ENCODE data around the gene SLC1A3.

The SLC1A3 gene

GRCh38 chr5:36685631-36686288 lies 79.4 kb downstream of the SLC1A3 start:
- no peak for DNase-seq (ENCODE audit: low read depth in 2 of 2)

DNA sequence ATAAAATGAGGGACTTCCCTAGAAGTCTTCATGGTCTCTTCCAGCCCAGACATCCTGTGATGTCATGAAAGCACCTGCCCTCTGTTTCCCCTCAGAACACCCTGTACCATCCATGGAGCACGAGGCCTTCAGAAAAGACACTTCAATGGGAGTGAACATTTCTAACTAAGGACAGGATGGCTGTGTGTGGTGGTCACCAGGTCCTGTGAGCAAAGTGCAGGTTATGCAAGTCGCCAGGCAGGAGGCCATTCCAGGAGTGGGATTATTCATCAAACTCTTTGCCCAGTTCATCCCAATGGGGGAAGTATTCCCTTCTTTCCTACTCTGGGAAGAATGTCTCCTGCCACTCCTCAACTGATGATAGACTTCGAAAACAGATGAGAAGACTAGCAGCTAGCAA lies 80.5 kb downstream of the SLC1A3 start:
- DNase-seq (ENCODE audit: low read depth in 2 of 2): no peak

- no peak for DNase-seq (ENCODE audit: low read depth in 2 of 2)
Measured at GRCh38 chr5:36688722-36689121, 82.3 kb downstream of the SLC1A3 start.

DNA sequence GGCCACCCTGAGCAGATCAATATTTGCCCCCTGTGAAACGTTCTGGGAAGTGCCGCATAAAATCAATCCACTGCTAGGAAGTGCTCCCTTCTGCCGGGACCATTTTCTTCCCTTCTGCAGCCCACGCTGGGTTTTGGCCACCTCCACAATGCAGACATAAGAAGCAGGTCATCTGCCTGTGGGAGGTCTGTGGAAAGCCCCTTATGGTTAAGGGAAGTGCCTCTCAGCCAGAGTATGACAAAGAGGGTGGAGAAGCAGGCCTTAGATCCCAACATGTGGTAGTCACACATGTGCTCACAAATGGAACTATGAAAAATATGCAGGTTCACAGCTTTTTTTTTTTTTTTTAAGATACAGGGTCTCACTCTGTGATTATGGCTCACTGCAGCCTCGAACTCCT lies 82.8 kb downstream of the SLC1A3 start:
- DNase-seq (ENCODE audit: low read depth in 2 of 2): no peak

GRCh38 chr5:36690041-36690961 lies 83.9 kb downstream of the SLC1A3 start:
- DNase-seq (ENCODE audit: low read depth in 2 of 2): peak; percentile 53 to 55

GRCh38 chr5:36691226-36691625 lies 84.8 kb downstream of the SLC1A3 start:
- no peak for DNase-seq (ENCODE audit: low read depth in 2 of 2)

DNA sequence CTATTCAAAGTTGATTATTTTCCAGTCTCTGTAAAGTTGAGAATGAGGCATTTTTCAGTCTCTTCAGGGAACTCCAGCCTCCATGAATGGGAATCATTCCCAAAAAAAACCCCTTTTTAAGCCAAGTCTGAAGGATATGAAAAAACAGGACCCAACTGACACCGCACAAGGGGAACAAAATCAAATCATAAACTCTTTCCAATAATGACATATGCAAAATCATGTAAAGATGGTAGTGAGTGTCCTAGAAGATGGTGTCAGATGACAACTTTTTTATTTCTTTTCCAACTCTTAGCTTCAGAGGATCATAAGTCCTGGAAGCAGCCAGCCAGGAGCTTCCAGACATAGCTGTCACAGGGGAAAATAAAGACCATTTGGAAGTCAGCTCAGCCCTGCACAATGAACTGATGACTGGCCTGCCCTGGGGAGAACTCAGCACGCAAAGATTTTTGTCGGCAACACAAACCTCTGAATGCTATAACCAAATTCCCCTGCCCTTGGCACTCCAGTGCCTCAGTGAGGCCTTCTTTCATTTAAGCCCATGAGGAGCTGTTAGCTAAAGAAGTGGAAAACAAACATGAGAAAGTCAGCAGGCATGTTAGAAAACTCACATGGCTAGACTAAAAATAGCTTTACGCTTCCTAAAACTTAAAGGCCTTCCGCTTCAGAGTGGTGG lies 85.4 kb downstream of the SLC1A3 start:
- no peak for DNase-seq (ENCODE audit: low read depth in 2 of 2)

GRCh38 chr5:36692791-36693763 lies 86.7 kb downstream of the SLC1A3 start:
- peak in 1 of 2 donors; percentile 22 for DNase-seq (ENCODE audit: low read depth in 2 of 2)

- no peak for DNase-seq (ENCODE audit: low read depth in 2 of 2)
Measured at GRCh38 chr5:36694351-36694750, 87.9 kb downstream of the SLC1A3 start.

DNA sequence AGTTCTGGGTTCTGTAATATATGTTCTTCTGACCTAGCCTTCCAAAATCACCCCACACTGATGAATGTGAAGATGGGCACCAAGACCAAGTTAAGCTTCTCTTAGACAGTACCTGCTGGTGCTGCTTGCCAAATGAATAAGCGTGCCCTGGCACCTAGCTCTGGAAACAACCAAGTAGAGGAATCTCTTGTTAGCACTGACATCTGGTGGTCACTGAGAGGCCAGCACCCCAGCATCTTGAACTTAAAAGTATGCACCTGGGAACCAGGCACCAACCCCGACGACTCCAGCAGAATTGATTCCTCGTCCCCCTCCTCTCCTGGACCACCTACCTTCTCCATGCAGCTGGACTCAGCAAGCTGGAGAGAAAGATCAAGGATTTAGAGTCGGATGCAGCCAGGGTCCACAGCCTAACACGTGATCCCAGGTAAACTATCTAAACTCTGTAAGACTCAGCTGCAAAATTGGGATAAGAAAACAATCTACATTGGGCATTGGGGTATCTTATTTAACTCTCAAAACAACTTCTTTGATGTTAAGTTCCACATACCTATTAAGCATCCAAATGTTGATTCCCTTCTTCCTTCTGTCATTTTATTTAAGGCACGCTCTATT lies 89.8 kb downstream of the SLC1A3 start:
- peak; percentile 19 to 30 for DNase-seq (ENCODE audit: low read depth in 2 of 2)

DNA sequence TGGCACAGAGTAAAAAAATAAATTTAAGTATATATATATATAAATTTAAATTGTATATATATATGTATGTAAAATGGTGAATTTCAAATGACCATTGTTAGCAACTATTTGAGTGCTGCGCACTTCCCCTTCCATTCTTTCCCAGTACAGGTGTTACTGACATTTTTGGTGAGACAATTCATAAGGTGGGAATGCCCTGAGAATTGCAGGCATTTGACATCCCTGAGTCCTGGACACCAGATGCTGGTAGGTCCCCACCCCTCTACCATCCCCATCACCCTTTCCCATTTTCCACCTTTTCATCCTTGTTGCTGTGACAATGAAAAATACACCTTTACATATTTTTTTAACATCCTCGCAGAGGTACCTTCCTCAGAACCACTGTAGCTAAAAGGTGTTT lies 91.6 kb downstream of the SLC1A3 start:
- no peak for DNase-seq (ENCODE audit: low read depth in 2 of 2)

- DNase-seq (ENCODE audit: low read depth in 2 of 2): no peak
Measured at GRCh38 chr5:36701085-36701698, 94.8 kb downstream of the SLC1A3 start.

- no peak for DNase-seq (ENCODE audit: low read depth in 2 of 2)
Measured at GRCh38 chr5:36703245-36703860, 96.9 kb downstream of the SLC1A3 start.

DNA sequence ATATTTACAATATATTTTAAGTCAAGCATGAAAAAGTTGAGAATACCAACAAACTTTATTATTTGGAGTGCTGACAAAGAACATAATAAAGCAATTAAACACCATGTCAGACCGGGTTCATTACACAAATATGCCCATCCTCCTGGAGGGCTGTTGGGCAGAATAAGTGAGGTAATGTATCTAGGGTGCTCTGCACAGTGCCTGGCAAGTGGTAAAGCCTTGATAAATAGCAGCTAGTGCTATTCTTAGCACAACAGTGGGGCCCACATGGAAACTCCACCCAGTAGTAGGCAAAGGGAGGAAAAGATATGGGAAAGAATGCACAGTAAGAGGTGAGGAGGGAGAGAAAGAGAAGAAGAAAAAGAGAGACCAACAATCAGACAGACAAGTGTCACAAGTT lies 97.7 kb downstream of the SLC1A3 start:
- DNase-seq (ENCODE audit: low read depth in 2 of 2): no peak

DNA sequence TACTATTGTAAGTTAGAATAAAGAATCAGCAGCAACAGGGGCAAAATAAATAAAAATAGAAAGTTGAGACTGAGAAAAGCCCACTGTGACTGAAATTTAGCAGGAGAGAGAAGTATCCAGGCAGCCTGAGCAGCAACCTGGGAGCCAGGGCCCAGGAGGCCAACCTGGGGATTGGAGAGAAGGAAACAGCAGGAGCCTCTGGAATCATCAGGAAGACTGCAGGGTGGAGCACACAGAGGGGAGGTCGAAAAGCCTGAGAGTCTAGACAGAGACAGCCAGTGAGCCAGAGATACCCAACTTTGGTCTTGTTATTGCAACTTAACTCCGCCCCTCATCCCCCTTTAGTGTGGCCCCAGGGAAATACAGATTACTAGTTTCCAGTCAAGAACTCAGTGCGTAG lies 98.6 kb downstream of the SLC1A3 start:
- DNase-seq (ENCODE audit: low read depth in 2 of 2): no peak

- no peak for DNase-seq (ENCODE audit: low read depth in 2 of 2)
Measured at GRCh38 chr5:36706662-36707061, 100.3 kb downstream of the SLC1A3 start.

DNA sequence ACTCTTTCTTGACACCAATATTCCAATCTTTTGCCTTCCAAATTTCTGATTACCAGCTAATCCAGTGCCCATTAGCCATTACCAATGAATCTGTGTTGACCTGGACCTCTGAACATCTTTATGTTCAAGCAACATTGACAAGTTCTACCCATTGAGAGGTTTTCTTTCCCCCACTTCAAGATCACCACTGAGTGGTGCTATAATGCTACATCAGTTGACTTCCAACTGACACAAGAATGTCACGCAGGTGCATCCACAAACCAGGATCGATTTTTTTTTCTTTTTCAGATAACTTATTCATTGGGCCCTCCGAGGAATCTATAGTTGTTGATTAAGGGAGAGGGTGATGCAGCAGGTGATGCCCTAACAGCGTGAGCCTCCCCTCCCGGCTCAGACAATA lies 102.6 kb downstream of the SLC1A3 start:
- no peak for DNase-seq (ENCODE audit: low read depth in 2 of 2)

DNA sequence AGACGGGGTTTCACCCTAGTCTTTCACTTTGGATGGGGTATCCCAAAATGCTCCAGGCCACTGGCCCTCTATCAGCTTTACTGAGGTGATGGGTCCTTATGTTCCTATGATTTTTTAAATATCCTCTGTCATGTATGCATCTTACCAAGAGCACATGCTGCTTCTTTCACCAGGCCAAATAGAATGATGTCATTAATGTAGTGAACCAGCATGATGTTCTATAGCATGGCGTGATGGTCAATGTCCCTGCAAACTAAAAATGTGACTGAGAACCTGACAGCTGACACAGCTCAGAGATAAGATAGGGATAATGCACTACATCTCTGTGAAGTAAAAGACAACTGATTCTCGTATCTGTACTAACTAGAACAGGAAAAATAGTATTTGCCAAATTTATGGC lies 103.6 kb downstream of the SLC1A3 start:
- DNase-seq (ENCODE audit: low read depth in 2 of 2): no peak

- no peak for DNase-seq (ENCODE audit: low read depth in 2 of 2)
Measured at GRCh38 chr5:36712706-36713105, 106.3 kb downstream of the SLC1A3 start.

DNA sequence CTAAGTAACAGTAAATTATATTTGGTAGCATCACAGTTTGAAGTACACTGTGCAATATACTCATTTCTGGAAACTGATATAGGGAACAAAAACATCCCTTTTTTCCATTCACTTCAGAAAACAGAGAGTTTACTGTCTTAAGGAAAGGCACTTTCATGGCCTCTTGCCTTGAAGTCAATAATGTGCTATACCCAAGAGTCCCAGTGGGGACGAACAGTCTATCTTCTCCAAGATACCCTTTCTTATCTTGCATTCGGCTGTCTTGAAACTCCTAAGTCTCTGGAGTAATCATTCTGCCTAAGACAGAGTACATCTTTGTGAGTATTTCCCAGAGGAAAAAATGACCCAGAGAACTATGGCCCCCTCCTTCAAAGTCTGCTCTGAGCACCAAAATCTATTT lies 107.1 kb downstream of the SLC1A3 start:
- DNase-seq (ENCODE audit: low read depth in 2 of 2): no peak

Measured in stimulated activated CD4-positive, alpha-beta T cell treated with anti-CD3 and anti-CD28 coated beads, Interleukin-15, amount 100 ng/mL, for 48 hours (primary cell).